ENCODE measurements around the gene DCDC2C. TPM values are rescaled to one million over a fixed set of nuclear protein-coding genes. Genes with fewer than 3 reads are reported as not detected.

The DCDC2C gene
- total RNA-seq, 1 experiment from 2014 or later = not detected

- DNase-seq (ENCODE audit: unreplicated experiment) = no peak
- Mint-ChIP-seq H3K36me3 (ENCODE audit: insufficient read depth, unreplicated experiment) (no peaks in the 10 kb centered on the region), H3K4me3 (ENCODE audit: unreplicated experiment) (no peak overlapping the region), H3K27me3 (ENCODE audit: insufficient read depth, unreplicated experiment) (peaks cover 28% of the 10 kb centered on the region), H3K9me3 (ENCODE audit: unreplicated experiment) (no peaks in the 10 kb centered on the region), H3K4me1 (ENCODE audit: insufficient read depth, unreplicated experiment) (peaks cover 12% of the 10 kb centered on the region), H3K27ac (ENCODE audit: low read depth, unreplicated experiment) (peak overlapping the region; percentile 18)
- ChIA-PET CTCF (interaction anchor here (6.2 kb wide), 1 partner anchor 39 kb away, joined by 50 read pairs; no protein-coding TSS in a partner anchor), POLR2A (no interaction called here)
- intact Hi-C loops (cut with micrococcal nuclease) = no loop called here
- no peak for TF ChIP-seq CTCF (IDR thresholded peaks at IDR 0.05; ENCODE audit: unreplicated experiment)
- no TSS peak for BruUV-seq (replicated peaks)
These were observed 28.5 kb downstream of the DCDC2C start for GRCh38 chr2:3731829-3732228.

- no peaks in the 10 kb centered on the region for H3K36me3 Mint-ChIP-seq (ENCODE audit: insufficient read depth, unreplicated experiment)
- no TSS peak for BruUV-seq (replicated peaks)
- intact Hi-C loops (cut with micrococcal nuclease) = loop anchor here (5.0 kb wide), 1 partner anchor 221 kb away; no protein-coding TSS in a partner anchor
- no peaks in the 10 kb centered on the region for H3K9me3 Mint-ChIP-seq (ENCODE audit: unreplicated experiment)
- H3K27ac Mint-ChIP-seq (ENCODE audit: low read depth, unreplicated experiment) = no peak overlapping the region
- TF ChIP-seq CTCF (IDR thresholded peaks at IDR 0.05; ENCODE audit: unreplicated experiment) = no peak
- no peak overlapping the region for H3K4me3 Mint-ChIP-seq (ENCODE audit: unreplicated experiment)
- DNase-seq (ENCODE audit: unreplicated experiment) = no peak
- peaks cover 16% of the 10 kb centered on the region for H3K27me3 Mint-ChIP-seq (ENCODE audit: insufficient read depth, unreplicated experiment)
- ChIA-PET CTCF (interaction anchor here (0.6 to 3.5 kb wide), 4 partner anchors 8 to 92 kb away, joined by 3 to 13 read pairs (median 5); no protein-coding TSS in a partner anchor), POLR2A (no interaction called here)
- peaks cover 7% of the 10 kb centered on the region for H3K4me1 Mint-ChIP-seq (ENCODE audit: insufficient read depth, unreplicated experiment)
These were observed 32.7 kb downstream of the DCDC2C start for GRCh38 chr2:3736112-3736511.

GRCh38 chr2:3737128-3737527 lies 33.8 kb downstream of the DCDC2C start:
- ChIA-PET POLR2A (no interaction called here), CTCF (interaction anchor here (1.0 to 3.5 kb wide), 3 partner anchors 9 to 90 kb away, joined by 3 to 13 read pairs (median 7); no protein-coding TSS in a partner anchor)
- no peak for DNase-seq (ENCODE audit: unreplicated experiment)
- intact Hi-C loops (cut with micrococcal nuclease) = loop anchor here (5.0 kb wide), 1 partner anchor 220 kb away; no protein-coding TSS in a partner anchor
- Mint-ChIP-seq H3K9me3 (ENCODE audit: unreplicated experiment) (no peaks in the 10 kb centered on the region), H3K27me3 (ENCODE audit: insufficient read depth, unreplicated experiment) (peaks cover 16% of the 10 kb centered on the region), H3K4me1 (ENCODE audit: insufficient read depth, unreplicated experiment) (no peaks in the 10 kb centered on the region), H3K36me3 (ENCODE audit: insufficient read depth, unreplicated experiment) (no peaks in the 10 kb centered on the region), H3K27ac (ENCODE audit: low read depth, unreplicated experiment) (no peak overlapping the region), H3K4me3 (ENCODE audit: unreplicated experiment) (no peak overlapping the region)
- TF ChIP-seq CTCF (IDR thresholded peaks at IDR 0.05; ENCODE audit: unreplicated experiment) = no peak
- no TSS peak for BruUV-seq (replicated peaks)

GRCh38 chr2:3738454-3738853 lies 35.1 kb downstream of the DCDC2C start:
- CTCF ChIA-PET = interaction anchor here (0.6 to 3.5 kb wide), 9 partner anchors 10 to 779 kb away, joined by 3 to 15 read pairs (median 5); no protein-coding TSS in a partner anchor
- POLR2A ChIA-PET = no interaction called here

More at GRCh38 chr2:3738454-3738853, 35.1 kb downstream of the DCDC2C start:
- H3K4me1 Mint-ChIP-seq (ENCODE audit: insufficient read depth, unreplicated experiment) = no peaks in the 10 kb centered on the region
- intact Hi-C loops (cut with micrococcal nuclease) = loop anchor here (1.0 to 5.0 kb wide), 4 partner anchors 42 to 219 kb away; no protein-coding TSS in a partner anchor
- TF ChIP-seq CTCF (IDR thresholded peaks at IDR 0.05; ENCODE audit: unreplicated experiment) = peak; percentile 60
- DNase-seq (ENCODE audit: unreplicated experiment) = peak; percentile 74
- no TSS peak for BruUV-seq (replicated peaks)
- H3K9me3 Mint-ChIP-seq (ENCODE audit: unreplicated experiment) = peaks cover under 1% of the 10 kb centered on the region
- no peaks in the 10 kb centered on the region for H3K36me3 Mint-ChIP-seq (ENCODE audit: insufficient read depth, unreplicated experiment)
- no peak overlapping the region for H3K4me3 Mint-ChIP-seq (ENCODE audit: unreplicated experiment)
- H3K27ac Mint-ChIP-seq (ENCODE audit: low read depth, unreplicated experiment) = no peak overlapping the region
- H3K27me3 Mint-ChIP-seq (ENCODE audit: insufficient read depth, unreplicated experiment) = peaks cover 16% of the 10 kb centered on the region

Data from MCF 10A (cell line).